Muscle of leg (tissue), 11 donors: ENCODE results near the gene HSPG2. TPM values are rescaled to one million over a fixed set of nuclear protein-coding genes. Genes with fewer than 3 reads are reported as not detected.

ENCODE experiments used
- DNase-seq: peaks from one replicate; pipeline ENCODE4 v3.0.0; 2013
- H3K27ac ChIP-seq: one replicate; pipeline ENCODE4 v1.5.1; 2013; ENCODE audit warnings: mild to moderate bottlenecking, low read length, control low read depth
- H3K27me3 ChIP-seq: one replicate; pipeline ENCODE4 v1.6.1; 2013; ENCODE audit warnings: low read length; ENCODE audit not compliant: control insufficient read depth, insufficient read depth
- H3K36me3 ChIP-seq: one replicate; pipeline ENCODE4 v1.6.1; 2013; ENCODE audit warnings: low read length; ENCODE audit not compliant: control insufficient read depth, insufficient read depth
- H3K4me1 ChIP-seq: one replicate; pipeline ENCODE4 v1.6.1; 2013; ENCODE audit warnings: low read length; ENCODE audit not compliant: control insufficient read depth, insufficient read depth
- H3K4me3 ChIP-seq: one replicate; pipeline ENCODE4 v1.5.1; 2013; ENCODE audit warnings: low read length, control low read depth
- H3K9me3 ChIP-seq: replicated peaks from 2 replicates; pipeline ENCODE4 v1.6.1; 2013; ENCODE audit warnings: low read depth, low read length; ENCODE audit not compliant: control insufficient read depth
- WGBS: methylation state at CpG from one replicate; pipeline ENCODE4 v1.1.5; 2013; ENCODE audit warnings: missing lambda C conversion rate; ENCODE audit not compliant: insufficient coverage; 5-methylcytosine and 5-hydroxymethylcytosine counted together
- polyA plus RNA-seq, 8 donors: library from polyadenylated mRNA; unstranded; fragments of 120-200 nt; gene quantifications; one replicate each; pipeline versions ENCODE4 v1.2.1 to v1.2.3, GENCODE V29; 2013; ENCODE audit warnings: inconsistent platforms in 1 of 8, low replicate concordance in 1 of 8; ENCODE audit not compliant: insufficient read length in 8 of 8, insufficient read depth in 1 of 8
- total RNA-seq: library from RNA; stranded (reverse); fragments of 120-200 nt; gene quantifications from one replicate; pipeline ENCODE4 v1.2.4, GENCODE V29; 2013

HSPG2 gene
- total and polyA plus RNA-seq, 9 donors, result 149 to 460 (median 339) TPM

- Histone ChIP-seq H3K4me1 (peaks cover 19% of the 10 kb centered on the region), H3K4me3 (no peak overlapping the region), H3K27me3 (peaks cover 3% of the 10 kb centered on the region), H3K27ac (peak overlapping the region; percentile 54), H3K36me3 (peaks cover 9% of the 10 kb centered on the region), H3K9me3 (peaks cover 2% of the 10 kb centered on the region)
- DNase-seq, result peak; percentile 84
- 32% methylated on average over 9 of the region's 12 CpGs for WGBS
Observed at GRCh38 chr1:21815724-21816321, 121.3 kb downstream of the HSPG2 start.

- peaks cover 19% of the 10 kb centered on the region for H3K4me1 ChIP-seq
- H3K4me3 ChIP-seq, result peak overlapping the region; percentile 25
- WGBS, result 87% methylated on average over 15 of the region's 15 CpGs
- H3K27me3 ChIP-seq, result peaks cover 3% of the 10 kb centered on the region
- peaks cover 5% of the 10 kb centered on the region for H3K36me3 ChIP-seq
- peaks cover 2% of the 10 kb centered on the region for H3K9me3 ChIP-seq
- H3K27ac ChIP-seq, result no peak overlapping the region
- no peak for DNase-seq
Observed at GRCh38 chr1:21814981-21815582, 122.0 kb downstream of the HSPG2 start.

DNA sequence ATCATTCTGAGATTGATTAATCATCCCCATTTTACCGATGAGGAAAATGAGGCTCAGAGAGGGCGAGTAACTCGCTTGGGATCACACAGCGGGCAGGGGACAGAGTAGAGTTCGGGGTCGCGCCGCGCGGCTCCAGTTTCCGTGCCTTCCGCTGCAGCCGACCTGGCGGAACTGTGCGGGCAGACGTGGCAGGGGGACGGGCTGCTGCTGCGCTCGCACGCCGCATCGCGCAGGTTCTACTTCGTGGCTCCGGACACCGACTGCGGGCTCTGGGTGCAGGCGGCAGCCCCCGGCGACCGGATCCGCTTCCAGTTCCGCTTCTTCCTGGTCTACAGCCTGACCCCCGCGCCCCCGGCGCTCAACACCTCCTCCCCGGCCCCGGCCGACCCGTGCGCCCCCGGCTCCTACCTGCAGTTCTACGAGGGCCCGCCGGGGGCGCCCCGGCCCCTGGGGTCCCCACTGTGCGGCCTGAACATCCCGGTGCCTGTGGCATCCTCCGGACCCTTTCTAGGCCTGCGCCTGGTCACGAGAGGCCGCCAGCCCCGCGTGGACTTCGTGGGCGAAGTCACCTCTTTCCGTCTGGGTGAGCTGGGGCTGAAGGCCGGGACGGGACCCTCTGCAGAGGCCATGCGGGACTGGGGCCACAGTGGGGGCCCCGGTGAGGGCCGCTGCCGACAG lies 122.7 kb downstream of the HSPG2 start:
- WGBS, result 5% methylated on average over 62 of the region's 65 CpGs
- Histone ChIP-seq H3K9me3 (peaks cover 2% of the 10 kb centered on the region), H3K27ac (no peak overlapping the region), H3K4me1 (peaks cover 19% of the 10 kb centered on the region), H3K27me3 (peaks cover 3% of the 10 kb centered on the region), H3K36me3 (no peaks in the 10 kb centered on the region), H3K4me3 (peak overlapping the region; percentile 41)
- peak; percentile 43 for DNase-seq

DNA sequence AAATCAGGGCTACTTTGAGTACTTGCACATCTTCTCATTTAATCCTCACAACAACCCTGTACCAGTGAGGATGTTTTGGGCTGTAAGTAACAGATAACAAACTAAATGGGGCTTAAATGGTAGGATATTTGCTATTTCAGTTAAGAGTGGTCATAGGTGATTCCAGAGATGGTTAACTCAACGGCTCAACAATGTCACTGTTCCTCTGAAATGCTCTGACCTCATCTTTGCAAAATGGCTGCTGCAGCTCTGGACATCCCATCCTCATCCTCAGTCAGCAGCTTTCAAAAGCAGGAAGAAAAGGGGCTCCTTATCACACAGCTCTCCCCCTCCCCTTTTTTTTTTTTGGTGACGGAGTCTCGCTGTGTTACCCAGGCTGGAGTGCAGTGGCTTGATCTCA lies 123.6 kb downstream of the HSPG2 start:
- WGBS, result 64% methylated on average over 2 of the region's 3 CpGs
- no peak for DNase-seq

DNA sequence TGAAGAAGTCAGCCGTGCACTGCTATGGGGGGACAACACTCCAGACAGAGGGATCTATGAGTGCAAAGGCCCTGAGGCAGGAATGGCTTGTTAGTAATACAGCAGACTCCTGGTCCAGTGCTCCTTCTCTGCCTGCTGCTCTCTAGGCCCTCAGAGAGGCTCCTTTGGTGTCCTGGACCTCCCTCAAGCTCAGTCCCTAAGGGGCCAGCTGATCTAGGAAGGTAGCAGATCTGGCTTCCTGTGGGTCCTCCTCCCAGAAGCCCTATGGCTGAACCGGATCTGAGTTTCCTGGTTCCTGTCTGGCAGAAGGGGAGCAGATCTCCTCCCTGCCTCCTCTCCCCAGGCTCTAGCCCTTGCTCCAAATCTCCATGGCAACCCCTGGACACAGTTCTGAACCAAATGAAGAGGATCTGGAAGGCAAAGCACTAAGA lies 125.2 kb downstream of the HSPG2 start, which contains the start of gene LDLRAD2:
Gene LDLRAD2 (plus strand): TSS at position 391 of the 431 bp plus-strand sequence. CDS start 187 bp downstream, outside the sequence.
- 50% methylated on average over 2 of the region's 2 CpGs for WGBS
- Histone ChIP-seq H3K4me1 (peaks cover 19% of the 10 kb centered on the region), H3K4me3 (no peak within 1 kb of the TSS), H3K27ac (no peak within 1 kb of the TSS), H3K36me3 (no peaks in the 10 kb centered on the region), H3K27me3 (peaks cover 3% of the 10 kb centered on the region), H3K9me3 (peaks cover 2% of the 10 kb centered on the region)
- peak; percentile 67 for DNase-seq

More for the DNA sequence above, 123.6 kb downstream of the HSPG2 start:
- Histone ChIP-seq H3K36me3 (no peaks in the 10 kb centered on the region), H3K4me1 (peaks cover 19% of the 10 kb centered on the region), H3K27me3 (peaks cover 3% of the 10 kb centered on the region), H3K4me3 (no peak overlapping the region), H3K27ac (no peak overlapping the region), H3K9me3 (peaks cover 2% of the 10 kb centered on the region)

DNA sequence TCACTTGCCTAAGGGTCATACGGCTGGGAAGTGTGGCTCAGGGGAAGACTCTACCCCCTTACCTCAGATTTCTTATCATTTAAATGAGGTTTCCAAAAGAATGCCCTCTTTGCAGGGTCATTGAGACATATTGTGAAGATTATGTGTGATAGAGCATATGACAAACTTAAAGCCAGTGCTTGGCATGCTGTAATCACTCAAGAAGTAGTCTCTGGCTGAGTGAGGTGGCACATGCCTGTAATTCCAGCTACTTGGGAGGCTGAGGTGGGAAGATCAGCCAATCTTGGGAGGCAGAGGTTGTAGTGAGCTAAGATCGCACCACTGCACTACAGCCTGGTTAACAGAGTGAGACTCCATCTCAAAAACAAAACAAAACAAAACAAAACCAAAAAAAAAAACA lies 132.6 kb downstream of the HSPG2 start:
- no peak for DNase-seq
- Histone ChIP-seq H3K4me1 (no peaks in the 10 kb centered on the region), H3K4me3 (no peak overlapping the region), H3K27me3 (no peaks in the 10 kb centered on the region), H3K27ac (no peak overlapping the region), H3K9me3 (no peaks in the 10 kb centered on the region), H3K36me3 (no peaks in the 10 kb centered on the region)
- no CpG with 5 or more reads among the region's 2 CpGs for WGBS

DNA sequence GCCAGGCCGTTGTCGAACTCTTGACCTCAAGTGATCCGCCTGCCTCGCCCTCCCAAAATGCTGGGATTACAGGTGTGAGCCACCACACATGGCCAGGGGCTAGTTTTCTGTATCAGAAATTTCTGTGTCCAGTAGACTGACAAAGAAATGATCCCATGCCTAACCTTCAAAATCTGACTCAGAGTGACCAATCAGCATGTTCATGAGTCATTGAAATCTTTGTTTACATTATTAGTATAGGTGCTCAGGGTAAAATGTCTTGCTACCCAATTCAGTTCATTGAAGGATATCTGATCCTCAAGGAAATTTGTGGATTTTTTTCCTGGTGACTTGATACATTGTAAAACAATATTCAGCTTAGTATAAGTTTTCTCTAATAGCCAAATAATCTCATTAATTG lies 136.0 kb downstream of the HSPG2 start:
- Histone ChIP-seq H3K27ac (no peak overlapping the region), H3K4me1 (no peaks in the 10 kb centered on the region), H3K36me3 (no peaks in the 10 kb centered on the region), H3K27me3 (no peaks in the 10 kb centered on the region), H3K4me3 (no peak overlapping the region), H3K9me3 (no peaks in the 10 kb centered on the region)
- WGBS, result 95% methylated on average over 4 of the region's 4 CpGs
- DNase-seq, result no peak

GRCh38 chr1:21799730-21800129 lies 137.4 kb downstream of the HSPG2 start:
- Histone ChIP-seq H3K27me3 (no peaks in the 10 kb centered on the region), H3K9me3 (peaks cover 6% of the 10 kb centered on the region), H3K4me1 (no peaks in the 10 kb centered on the region), H3K36me3 (no peaks in the 10 kb centered on the region), H3K4me3 (no peak overlapping the region), H3K27ac (no peak overlapping the region)
- WGBS, result 73% methylated on average over 3 of the region's 5 CpGs
- no peak for DNase-seq

- Histone ChIP-seq H3K27me3 (no peaks in the 10 kb centered on the region), H3K4me3 (no peak overlapping the region), H3K9me3 (peaks cover 6% of the 10 kb centered on the region), H3K27ac (no peak overlapping the region), H3K4me1 (no peaks in the 10 kb centered on the region), H3K36me3 (no peaks in the 10 kb centered on the region)
- WGBS, result 81% methylated on average over 6 of the region's 6 CpGs
- DNase-seq, result no peak
Observed at GRCh38 chr1:21795075-21795474, 142.0 kb downstream of the HSPG2 start.

- H3K36me3 ChIP-seq, result no peaks in the 10 kb centered on the region
- H3K4me3 ChIP-seq, result no peak overlapping the region
- no peaks in the 10 kb centered on the region for H3K27me3 ChIP-seq
- H3K9me3 ChIP-seq, result peaks cover 6% of the 10 kb centered on the region
- H3K4me1 ChIP-seq, result no peaks in the 10 kb centered on the region
- H3K27ac ChIP-seq, result no peak overlapping the region
- no peak for DNase-seq
- WGBS, result 86% methylated on average over 2 of the region's 2 CpGs
Observed at GRCh38 chr1:21794656-21795055, 142.5 kb downstream of the HSPG2 start.
